ENCODE results near the gene ZSCAN32.

DNA sequence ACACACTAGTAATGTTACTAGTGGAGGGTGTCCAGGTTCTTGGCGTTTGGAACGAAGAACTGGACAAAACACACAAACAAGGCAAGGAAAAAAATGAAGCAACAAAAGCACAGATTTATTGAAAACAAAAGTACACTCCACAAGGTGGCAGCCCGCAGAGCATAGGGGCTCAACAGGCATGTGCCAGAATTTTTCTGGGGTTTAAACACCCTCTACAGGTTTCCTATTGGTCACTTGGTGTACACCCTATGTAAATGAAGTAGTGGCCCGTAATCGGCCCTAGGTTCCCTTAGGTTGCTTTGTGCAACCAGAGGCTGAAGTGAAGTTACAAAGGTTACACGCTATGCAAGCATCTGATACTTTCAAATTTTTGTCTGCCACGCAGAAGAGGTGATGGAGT, 37.0 kb downstream of the ZSCAN32 start:
- TF ChIP-seq, protein P1, sequence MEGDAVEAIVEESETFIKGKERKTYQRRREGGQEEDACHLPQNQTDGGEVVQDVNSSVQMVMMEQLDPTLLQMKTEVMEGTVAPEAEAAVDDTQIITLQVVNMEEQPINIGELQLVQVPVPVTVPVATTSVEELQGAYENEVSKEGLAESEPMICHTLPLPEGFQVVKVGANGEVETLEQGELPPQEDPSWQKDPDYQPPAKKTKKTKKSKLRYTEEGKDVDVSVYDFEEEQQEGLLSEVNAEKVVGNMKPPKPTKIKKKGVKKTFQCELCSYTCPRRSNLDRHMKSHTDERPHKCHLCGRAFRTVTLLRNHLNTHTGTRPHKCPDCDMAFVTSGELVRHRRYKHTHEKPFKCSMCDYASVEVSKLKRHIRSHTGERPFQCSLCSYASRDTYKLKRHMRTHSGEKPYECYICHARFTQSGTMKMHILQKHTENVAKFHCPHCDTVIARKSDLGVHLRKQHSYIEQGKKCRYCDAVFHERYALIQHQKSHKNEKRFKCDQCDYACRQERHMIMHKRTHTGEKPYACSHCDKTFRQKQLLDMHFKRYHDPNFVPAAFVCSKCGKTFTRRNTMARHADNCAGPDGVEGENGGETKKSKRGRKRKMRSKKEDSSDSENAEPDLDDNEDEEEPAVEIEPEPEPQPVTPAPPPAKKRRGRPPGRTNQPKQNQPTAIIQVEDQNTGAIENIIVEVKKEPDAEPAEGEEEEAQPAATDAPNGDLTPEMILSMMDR (IDR thresholded peaks at IDR 0.05) = no peak
- no peak for TF ChIP-seq POLR2A (IDR thresholded peaks at IDR 0.05)
